H1 (cell line): ENCODE measurements around the gene WRAP73.

Source experiments
- CTCF ChIP-seq, 3 experiments: IDR thresholded peaks; 1 replicate in 2 of 3; 2 replicates in 1 of 3; pipeline versions ENCODE4 v1.5.1 to v1.6.1; 2011; ENCODE audit warnings: low read length in 3 of 3, mild to moderate bottlenecking in 3 of 3, inconsistent platforms in 2 of 3, low read depth in 1 of 3, moderate library complexity in 1 of 3; ENCODE audit not compliant: insufficient read depth in 1 of 3; ENCODE audit errors: control extremely low read depth in 1 of 3
- POLR2AphosphoS5 ChIP-seq: IDR thresholded peaks from 2 replicates; pipeline ENCODE4 v1.6.1; 2011; ENCODE audit warnings: low read depth, low read length

GRCh38 chr1:3685222-3685621, 35.3 kb upstream of the WRAP73 start:
- TF ChIP-seq CTCF (IDR thresholded peaks at IDR 0.05; ENCODE audit: control extremely low read depth in 1 of 3, insufficient read depth in 1 of 3, low read depth in 1 of 3, low read length in 3 of 3) (no peak), POLR2AphosphoS5 (no peak)
